Germinal center (tissue), 1 donor: ENCODE data around the gene CYP1B1.
"Not testable (repeated sequence)": the region's sequence is repeated elsewhere in the genome, so short reads cannot be mapped to it uniquely, and the experiment has no call there.

Source experiments
- DNase-seq: peaks from one replicate; pipeline ENCODE4 v3.0.0; 2012; ENCODE audit warnings: mixed read lengths, low spot score

Gene CYP1B1

GRCh38 chr2:38075507-38076151 lies at the start of gene CYP1B1:
TSS of gene CYP1B1 (minus strand) at chr2:38076151. CDS start at chr2:38075388, 763 bp downstream.
- DNase-seq, result no peak

- DNase-seq, result no peak
Observed at GRCh38 chr2:38125007-38125406, 49.1 kb upstream of the CYP1B1 start.

DNA sequence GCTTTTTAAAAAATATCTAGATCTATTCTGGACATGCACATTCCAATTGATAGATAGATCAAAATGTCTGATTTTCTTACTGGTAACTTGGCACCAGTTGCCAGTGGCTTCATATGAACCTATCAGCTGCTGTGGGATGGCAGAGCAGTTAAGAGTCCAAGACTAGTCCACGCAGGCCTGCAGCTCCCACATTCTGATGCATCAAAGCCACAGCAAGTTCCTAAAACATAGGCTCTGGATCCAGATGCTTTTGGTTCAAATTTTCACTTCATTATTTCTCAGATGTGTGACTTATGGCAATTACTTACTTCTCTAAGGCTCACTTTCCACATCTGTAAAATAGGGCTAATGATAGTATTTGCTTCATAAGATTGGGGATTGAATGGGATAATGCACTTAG lies 48.0 kb upstream of the CYP1B1 start:
- no peak for DNase-seq

- DNase-seq, result no peak
Observed at GRCh38 chr2:38122344-38122743, 46.4 kb upstream of the CYP1B1 start.

DNA sequence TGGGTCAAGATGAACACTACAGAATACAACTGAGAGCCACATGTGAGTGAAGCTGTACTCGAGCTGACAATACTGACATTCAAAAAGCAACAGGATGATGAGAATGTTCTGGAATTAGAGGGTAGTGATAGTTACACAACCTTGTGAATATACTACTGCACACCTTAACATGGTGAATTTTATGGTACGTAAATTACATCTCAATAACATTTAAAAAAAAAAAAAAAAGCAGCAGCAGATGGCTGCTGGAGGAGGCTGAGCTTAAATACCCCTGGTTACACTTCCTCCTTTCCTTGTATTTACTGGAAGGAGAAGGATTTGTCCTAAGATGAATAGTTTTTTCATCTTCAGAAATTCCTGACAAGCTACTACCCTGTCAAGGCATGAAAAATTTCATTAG lies 45.5 kb upstream of the CYP1B1 start:
- DNase-seq, result no peak

- DNase-seq, result no peak
Observed at GRCh38 chr2:38120829-38121228, 44.9 kb upstream of the CYP1B1 start.

GRCh38 chr2:38120264-38120592 lies 44.3 kb upstream of the CYP1B1 start:
- DNase-seq, result no peak

- no peak for DNase-seq
Observed at GRCh38 chr2:38116762-38117161, 40.8 kb upstream of the CYP1B1 start.

GRCh38 chr2:38115216-38116032 lies 39.5 kb upstream of the CYP1B1 start:
- DNase-seq, result peak; percentile 66

DNA sequence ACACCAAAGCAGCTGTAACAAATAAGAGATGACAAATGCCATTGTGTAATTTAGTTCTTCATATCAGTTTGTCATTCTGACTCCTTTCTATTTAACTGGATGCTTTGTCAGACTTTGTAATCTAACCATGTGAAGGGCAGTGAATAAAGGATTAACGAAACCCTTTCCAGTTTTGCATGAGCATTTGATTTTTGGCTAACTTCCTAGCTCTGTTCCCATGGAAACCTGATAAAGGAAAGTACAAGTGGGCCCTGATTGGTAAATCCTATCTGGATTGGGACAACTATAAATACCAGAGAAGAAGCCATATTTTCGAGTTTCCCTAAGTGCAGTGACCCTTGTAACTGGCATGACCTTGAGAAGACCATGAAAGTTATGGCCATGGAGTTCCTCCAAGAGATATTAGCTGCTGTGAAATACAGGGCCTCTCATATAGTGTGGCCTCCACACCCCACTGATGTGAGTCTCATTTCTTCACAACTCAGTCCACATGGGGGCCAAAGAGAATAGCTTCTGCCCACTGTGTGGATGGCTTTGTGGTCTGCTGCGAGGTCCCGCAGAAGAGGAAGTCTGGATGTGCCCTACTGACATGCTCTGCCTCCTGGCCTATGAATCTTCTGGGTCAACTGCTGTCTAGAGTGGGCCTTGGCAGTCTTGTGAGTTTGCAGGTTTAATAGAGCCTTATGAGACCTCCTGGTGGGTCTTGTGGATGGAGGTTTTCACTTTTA lies 38.2 kb upstream of the CYP1B1 start:
- no peak for DNase-seq

GRCh38 chr2:38113051-38113450 lies 37.1 kb upstream of the CYP1B1 start:
- DNase-seq, result no peak

- not testable (repeated sequence) for DNase-seq
Observed at GRCh38 chr2:38111350-38111749, 35.4 kb upstream of the CYP1B1 start.

DNA sequence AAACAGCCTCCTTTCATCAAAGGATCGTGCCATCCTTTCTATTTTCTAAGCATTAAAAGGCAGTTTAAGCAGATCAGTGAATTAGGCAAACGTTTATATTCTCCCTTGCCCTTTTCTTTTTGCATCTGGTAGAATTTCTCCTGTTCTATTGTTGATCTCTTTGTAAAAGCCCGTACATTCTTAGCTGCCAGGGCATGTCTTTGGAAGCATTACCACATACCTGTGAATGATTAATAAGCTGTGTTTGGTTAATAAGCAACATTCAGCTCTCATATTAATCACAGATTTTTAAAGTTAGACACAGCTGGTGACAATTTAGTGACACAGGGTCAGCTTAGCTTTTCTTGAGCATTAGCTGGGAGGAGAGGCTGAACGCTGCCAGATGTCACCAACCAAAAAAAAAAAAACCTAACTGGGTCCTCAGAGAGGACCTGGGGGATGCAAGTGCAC lies 33.8 kb upstream of the CYP1B1 start:
- no peak for DNase-seq

- no peak for DNase-seq
Observed at GRCh38 chr2:38108907-38109731, 33.2 kb upstream of the CYP1B1 start.

GRCh38 chr2:38107738-38108410 lies 31.9 kb upstream of the CYP1B1 start:
- DNase-seq, result no peak

DNA sequence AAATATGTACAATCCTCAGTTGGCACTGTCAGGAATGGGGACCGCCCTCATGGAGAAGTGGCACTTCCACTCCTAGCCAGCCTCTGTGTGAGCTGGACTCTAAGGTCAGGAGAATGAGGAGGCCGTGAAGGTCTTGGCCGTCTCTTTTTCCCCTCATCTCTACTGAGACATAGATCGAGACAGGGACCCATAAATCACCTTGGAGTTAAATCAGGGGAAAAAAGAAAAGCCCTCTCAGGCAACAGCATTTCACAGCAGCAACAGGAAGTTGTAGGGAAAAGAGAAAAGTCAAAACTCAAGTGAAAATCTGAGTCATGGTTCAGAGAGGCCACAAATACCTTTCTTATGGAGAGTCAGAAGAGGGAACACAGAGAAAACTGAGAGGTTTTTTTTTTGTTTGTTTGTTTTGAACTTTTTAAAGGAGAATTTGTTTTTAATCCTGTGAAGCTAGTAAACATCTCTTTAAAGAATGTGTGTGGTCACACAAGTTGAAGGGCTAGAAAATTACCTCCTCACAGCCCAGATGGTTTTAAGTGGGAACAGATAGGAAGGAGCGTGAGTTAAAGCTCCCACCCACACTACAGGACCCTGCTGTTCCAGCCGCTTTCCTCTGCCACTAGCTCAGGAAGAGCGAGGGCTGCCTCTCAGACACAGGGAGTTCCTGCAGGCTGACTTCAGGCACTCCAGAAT lies 30.6 kb upstream of the CYP1B1 start:
- DNase-seq, result no peak

GRCh38 chr2:38105922-38106321 lies 30.0 kb upstream of the CYP1B1 start:
- DNase-seq, result no peak

DNA sequence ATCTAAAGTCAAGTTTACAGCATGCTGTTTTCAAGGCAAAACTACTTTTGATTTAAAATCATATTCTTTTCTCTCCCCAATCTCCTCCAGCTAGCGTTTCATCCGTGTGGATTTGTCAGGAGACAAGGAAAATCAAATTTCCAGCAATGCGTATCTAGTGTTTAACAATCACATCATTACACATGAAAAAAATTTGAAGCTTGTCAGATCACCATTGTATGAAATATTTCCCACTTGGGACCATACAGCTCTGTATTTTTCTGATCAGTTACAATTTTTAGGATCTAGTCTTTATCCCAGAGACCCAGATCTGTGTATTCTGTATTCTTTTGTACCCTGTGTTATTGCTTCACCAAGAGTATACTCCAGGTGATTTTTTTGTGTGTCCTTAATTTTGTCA lies 28.6 kb upstream of the CYP1B1 start:
- DNase-seq, result no peak

DNA sequence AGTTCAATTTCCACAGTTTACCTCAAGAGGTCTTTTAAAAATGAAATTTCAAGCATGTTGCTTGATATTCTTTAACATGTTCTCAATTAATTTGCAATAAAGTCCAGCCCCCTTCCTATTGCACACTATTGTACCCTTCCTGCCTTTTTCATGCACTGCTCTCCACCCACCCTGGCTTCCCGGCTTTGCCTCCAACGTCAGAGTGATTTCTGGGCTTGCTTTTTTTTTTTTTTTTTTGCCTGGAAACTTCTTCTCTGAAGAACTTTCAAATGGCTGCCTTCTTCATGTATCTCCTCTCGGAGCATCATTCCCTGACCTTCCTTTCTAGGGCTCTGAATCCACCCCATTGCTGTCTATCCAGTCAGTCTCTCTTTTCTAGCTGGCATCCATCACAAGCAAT lies 24.4 kb upstream of the CYP1B1 start:
- no peak for DNase-seq

DNA sequence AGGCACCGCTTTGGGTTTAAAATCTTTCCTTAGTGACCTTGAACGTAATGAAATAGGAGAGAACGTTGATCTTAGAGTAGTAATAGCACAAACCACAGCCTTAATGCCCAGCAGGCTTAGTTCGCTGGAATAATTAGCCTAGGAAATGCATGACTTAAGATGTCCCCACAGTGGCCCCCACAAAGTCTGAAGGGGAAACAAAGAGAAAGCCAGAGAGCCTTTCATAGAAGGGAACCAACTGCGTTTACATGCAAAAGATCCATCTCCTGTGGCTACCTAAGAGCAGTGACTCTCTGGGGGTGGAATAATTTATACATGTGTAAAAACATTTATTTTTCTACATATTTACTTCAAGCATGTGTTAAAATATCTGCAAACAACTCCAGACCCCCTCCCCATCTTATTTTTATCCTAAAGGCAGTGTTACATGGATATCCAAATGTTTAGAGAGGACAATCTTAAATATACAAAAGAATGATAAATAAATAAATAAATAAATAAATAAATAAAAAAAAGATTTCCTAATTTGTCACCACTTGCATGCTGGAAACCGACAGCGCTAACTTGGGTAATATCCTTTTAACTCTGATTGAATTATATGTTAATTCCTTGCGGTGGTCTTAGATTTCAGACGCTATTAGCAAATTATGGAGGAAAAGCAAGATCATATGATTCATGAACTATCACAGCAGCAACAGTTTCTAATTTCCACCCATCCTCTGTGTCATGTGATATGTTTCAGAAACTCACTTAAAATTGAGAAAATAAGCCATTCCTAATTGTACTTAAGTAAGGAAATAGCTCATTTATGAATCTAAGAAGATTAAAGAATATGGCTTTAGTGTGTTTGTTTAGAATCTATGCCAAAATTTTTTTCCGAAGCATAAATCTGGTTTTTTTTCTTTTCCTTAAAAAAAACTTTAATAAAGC lies 23.4 kb upstream of the CYP1B1 start:
- DNase-seq, result no peak
